Fibroblast of mammary gland (primary cell): ENCODE measurements around the gene CXCL9.
"Not testable (repeated sequence)": the region's sequence is repeated elsewhere in the genome, so short reads cannot be mapped to it uniquely, and the experiment has no call there.

Experiments used
- DNase-seq: peaks from one replicate; pipeline ENCODE4 v3.0.0-alpha.2; 2010; ENCODE audit warnings: low read depth
- H3K4me3 ChIP-seq: 2 replicates; pipeline ENCODE4 v1.5.1; 2011; ENCODE audit warnings: low read depth, mild to moderate bottlenecking, low read length, moderate library complexity; ENCODE audit not compliant: control insufficient read depth
- CTCF ChIP-seq: conservative IDR thresholded peaks from 2 replicates; pipeline ENCODE4 v1.5.1; 2011; ENCODE audit warnings: low read depth, low read length, inconsistent platforms; ENCODE audit not compliant: control insufficient read depth, insufficient read depth

Gene CXCL9

DNA sequence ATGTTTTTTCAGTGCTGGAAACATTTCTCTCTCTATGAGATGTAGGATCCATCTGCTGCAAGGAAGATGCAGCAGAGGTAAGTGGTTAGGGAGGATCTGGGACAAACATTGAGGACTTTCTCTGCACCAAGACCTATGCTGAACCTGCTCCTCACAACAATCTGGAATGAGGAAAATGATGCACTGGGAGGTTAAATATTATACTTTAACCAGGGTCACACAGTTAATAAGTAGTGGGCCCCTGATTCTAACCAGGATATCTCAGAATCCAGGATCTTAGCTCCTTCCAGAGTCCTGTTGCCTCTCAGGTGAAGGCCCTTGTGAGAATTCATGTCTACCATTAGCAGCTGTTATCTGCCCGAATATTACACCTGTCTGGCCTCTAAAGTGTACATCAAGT lies 7.0 kb downstream of the CXCL9 start:
- DNase-seq: no peak
- TF ChIP-seq CTCF: no peak
- no peak overlapping the region for H3K4me3 ChIP-seq

DNA sequence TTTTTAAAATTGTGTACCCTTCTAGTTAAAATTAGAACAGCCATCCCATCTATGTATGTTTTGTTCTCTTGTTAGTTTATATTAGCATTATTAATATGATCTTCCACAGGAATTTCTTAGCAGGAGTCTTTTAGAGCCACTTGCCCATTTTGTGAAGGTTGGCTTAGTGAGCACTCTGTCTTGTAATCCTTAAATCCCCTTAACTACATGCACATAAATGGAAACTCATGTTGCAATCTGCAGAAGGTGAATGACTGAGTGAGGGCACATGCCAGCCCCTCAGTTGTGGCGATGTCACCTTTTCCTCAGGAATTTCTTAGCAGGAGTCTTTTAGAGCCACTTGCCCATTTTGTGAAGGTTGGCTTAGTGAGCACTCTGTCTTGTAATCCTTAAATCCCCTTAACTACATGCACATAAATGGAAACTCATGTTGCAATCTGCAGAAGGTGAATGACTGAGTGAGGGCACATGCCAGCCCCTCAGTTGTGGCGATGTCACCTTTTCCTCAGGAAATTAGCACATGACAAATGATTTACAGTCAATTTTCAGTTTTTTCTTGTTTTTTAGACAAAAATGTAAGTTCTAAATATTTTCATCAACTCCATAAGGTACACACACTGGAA lies 8.7 kb downstream of the CXCL9 start:
- not testable (repeated sequence) for DNase-seq, H3K4me3 ChIP-seq

GRCh38 chr4:75997946-75998345 lies 9.4 kb downstream of the CXCL9 start:
- H3K4me3 ChIP-seq: no peak overlapping the region
- DNase-seq: no peak
- TF ChIP-seq CTCF: no peak

- DNase-seq: no peak
- no peak for TF ChIP-seq CTCF
- no peak overlapping the region for H3K4me3 ChIP-seq
Measured at GRCh38 chr4:75997081-75997480, 10.2 kb downstream of the CXCL9 start.

GRCh38 chr4:75995727-75996126 lies 11.6 kb downstream of the CXCL9 start:
- DNase-seq: peak; percentile 66
- H3K4me3 ChIP-seq: no peak overlapping the region
- peak; percentile 55 for TF ChIP-seq CTCF

- no peak for DNase-seq
- no peak overlapping the region for H3K4me3 ChIP-seq
- TF ChIP-seq CTCF: no peak
Measured at GRCh38 chr4:75992462-75992861, 14.8 kb downstream of the CXCL9 start.

GRCh38 chr4:75989846-75990528 lies 17.3 kb downstream of the CXCL9 start:
- H3K4me3 ChIP-seq: peak overlapping the region; percentile 99
- DNase-seq: peak; percentile 55
- no peak for TF ChIP-seq CTCF
